Measurements from ENCODE around the gene SEPTIN14.
"Not testable (repeated sequence)": the region's sequence is repeated elsewhere in the genome, so short reads cannot be mapped to it uniquely, and the experiment has no call there.

SEPTIN14 gene

DNA sequence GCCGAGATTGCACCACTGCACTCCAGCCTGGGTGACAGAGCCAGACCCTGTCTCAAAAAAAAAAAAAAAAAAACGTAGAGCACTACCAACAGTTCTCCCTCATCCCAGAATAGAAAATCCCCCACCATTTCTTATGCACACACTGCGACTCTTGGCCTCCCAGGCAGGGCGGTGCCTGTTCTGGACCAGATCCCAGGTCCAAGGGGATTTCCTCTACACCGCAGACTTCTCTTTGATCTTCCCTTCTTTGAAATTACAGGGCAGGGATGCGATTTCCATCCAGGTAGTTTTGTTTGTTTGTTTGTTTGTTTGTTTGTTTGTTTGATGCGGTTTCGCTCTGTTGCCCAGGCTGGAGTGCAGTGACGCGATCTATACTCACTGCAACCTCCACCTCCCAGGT lies 91.8 kb downstream of the SEPTIN14 start:
- ATAC-seq (ENCODE audit: low read depth), result no peak
- Histone ChIP-seq H3K4me3 (ENCODE audit: severe bottlenecking) (no peak overlapping the region), H3K4me1 (ENCODE audit: insufficient read depth, poor library complexity, severe bottlenecking) (peaks cover 15% of the 10 kb centered on the region), H3K27ac (ENCODE audit: poor library complexity, severe bottlenecking) (no peak overlapping the region), H3K36me3 (ENCODE audit: low read depth) (no peaks in the 10 kb centered on the region), H3K27me3 (ENCODE audit: insufficient read depth, poor library complexity, severe bottlenecking) (no peaks in the 10 kb centered on the region), H3K9me3 (ENCODE audit: severe bottlenecking) (no peaks in the 10 kb centered on the region)
- TF ChIP-seq, protein P1, sequence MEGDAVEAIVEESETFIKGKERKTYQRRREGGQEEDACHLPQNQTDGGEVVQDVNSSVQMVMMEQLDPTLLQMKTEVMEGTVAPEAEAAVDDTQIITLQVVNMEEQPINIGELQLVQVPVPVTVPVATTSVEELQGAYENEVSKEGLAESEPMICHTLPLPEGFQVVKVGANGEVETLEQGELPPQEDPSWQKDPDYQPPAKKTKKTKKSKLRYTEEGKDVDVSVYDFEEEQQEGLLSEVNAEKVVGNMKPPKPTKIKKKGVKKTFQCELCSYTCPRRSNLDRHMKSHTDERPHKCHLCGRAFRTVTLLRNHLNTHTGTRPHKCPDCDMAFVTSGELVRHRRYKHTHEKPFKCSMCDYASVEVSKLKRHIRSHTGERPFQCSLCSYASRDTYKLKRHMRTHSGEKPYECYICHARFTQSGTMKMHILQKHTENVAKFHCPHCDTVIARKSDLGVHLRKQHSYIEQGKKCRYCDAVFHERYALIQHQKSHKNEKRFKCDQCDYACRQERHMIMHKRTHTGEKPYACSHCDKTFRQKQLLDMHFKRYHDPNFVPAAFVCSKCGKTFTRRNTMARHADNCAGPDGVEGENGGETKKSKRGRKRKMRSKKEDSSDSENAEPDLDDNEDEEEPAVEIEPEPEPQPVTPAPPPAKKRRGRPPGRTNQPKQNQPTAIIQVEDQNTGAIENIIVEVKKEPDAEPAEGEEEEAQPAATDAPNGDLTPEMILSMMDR (IDR thresholded peaks at IDR 0.05; ENCODE audit: poor library complexity, severe bottlenecking), result no peak
- DNase-seq (ENCODE audit: low spot score), result no peak

- not testable (repeated sequence) for H3K9me3 ChIP-seq (ENCODE audit: severe bottlenecking); DNase-seq (ENCODE audit: low spot score); H3K27ac ChIP-seq (ENCODE audit: poor library complexity, severe bottlenecking); H3K4me3 ChIP-seq (ENCODE audit: severe bottlenecking); ATAC-seq (ENCODE audit: low read depth); H3K27me3 ChIP-seq (ENCODE audit: insufficient read depth, poor library complexity, severe bottlenecking); H3K36me3 ChIP-seq (ENCODE audit: low read depth); H3K4me1 ChIP-seq (ENCODE audit: insufficient read depth, poor library complexity, severe bottlenecking)
Measured at GRCh38 chr7:55753274-55753862, 109.2 kb downstream of the SEPTIN14 start.

DNA sequence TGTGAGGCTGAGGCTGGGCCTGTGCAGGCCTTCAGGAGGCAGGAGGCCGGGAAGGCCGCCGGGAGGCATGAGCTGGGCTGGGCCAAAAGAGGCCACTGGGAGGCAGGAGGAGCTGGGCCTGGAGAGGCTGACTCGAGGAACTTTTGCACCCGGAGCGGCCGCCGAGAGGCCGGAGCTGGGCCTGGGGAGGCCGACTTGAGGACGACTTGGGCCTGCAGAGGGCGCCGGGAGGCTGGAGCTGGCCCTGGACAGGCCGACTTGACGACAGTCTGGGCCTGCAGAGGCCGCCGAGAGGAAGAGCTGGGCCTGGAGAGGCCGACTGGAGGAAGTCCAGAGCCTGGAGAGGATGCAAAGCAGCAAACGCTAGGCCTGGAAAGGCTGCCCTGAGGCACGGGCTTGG lies 117.8 kb downstream of the SEPTIN14 start:
- not testable (repeated sequence) for H3K4me1 ChIP-seq (ENCODE audit: insufficient read depth, poor library complexity, severe bottlenecking); H3K4me3 ChIP-seq (ENCODE audit: severe bottlenecking); DNase-seq (ENCODE audit: low spot score); H3K9me3 ChIP-seq (ENCODE audit: severe bottlenecking); ATAC-seq (ENCODE audit: low read depth); H3K36me3 ChIP-seq (ENCODE audit: low read depth); H3K27me3 ChIP-seq (ENCODE audit: insufficient read depth, poor library complexity, severe bottlenecking); H3K27ac ChIP-seq (ENCODE audit: poor library complexity, severe bottlenecking)
